ENCODE measurements around the gene TMPRSS11B. TPM values are rescaled to one million over a fixed set of nuclear protein-coding genes. Genes with fewer than 3 reads are reported as not detected.

Gene TMPRSS11B
- total and polyA plus RNA-seq, 2 experiments from 2014 or later: not detected

GRCh38 chr4:68288393-68288740 is 42.9 kb upstream of the TMPRSS11B start:
- Mint-ChIP-seq H3K27ac (no peak overlapping the region), H3K4me3 (no peak overlapping the region), H3K9me3 (peaks cover 15% of the 10 kb centered on the region), H3K27me3 (ENCODE audit: insufficient read depth, low read depth, poor library complexity) (no peaks in the 10 kb centered on the region), H3K4me1 (peaks cover 19% of the 10 kb centered on the region; the same call in 2 of the 3 replicates), H3K36me3 (ENCODE audit: low read depth) (peaks cover 13% of the 10 kb centered on the region; the same call in 1 of the 3 replicates)
- H4K20me1 ChIP-seq (replicated peaks; ENCODE audit: insufficient read depth): no peaks in the 10 kb centered on the region
- H3K79me2 ChIP-seq (replicated peaks; ENCODE audit: insufficient read depth): no peaks in the 10 kb centered on the region
- no peaks in the 10 kb centered on the region for H3K27me3 ChIP-seq (ENCODE audit: insufficient read depth)
- no peak overlapping the region for H3K4me3 ChIP-seq
- H3K9me2 ChIP-seq (ENCODE audit: insufficient read depth): no peaks in the 10 kb centered on the region
- no peak overlapping the region for H3K4me2 ChIP-seq
- TF ChIP-seq EZH2 (IDR thresholded peaks at IDR 0.05; ENCODE audit: low read depth, unreplicated experiment): no peak
- no peak for TF ChIP-seq CREB1 (CRISPR knock-in tag; IDR thresholded peaks at IDR 0.05; ENCODE audit: low read depth)
- no peak for TF ChIP-seq REST (IDR thresholded peaks at IDR 0.05; ENCODE audit: unreplicated experiment)
- no peak for TF ChIP-seq ZNF331 (CRISPR knock-in tag; IDR thresholded peaks at IDR 0.05; ENCODE audit: low read depth)
- TF ChIP-seq NANOG (IDR thresholded peaks at IDR 0.05; ENCODE audit: borderline replicate concordance): no peak
- no peak for TF ChIP-seq EZH2phosphoT487 (IDR thresholded peaks at IDR 0.05; ENCODE audit: unreplicated experiment)
- no peak for TF ChIP-seq JUNB (IDR thresholded peaks at IDR 0.05; ENCODE audit: unreplicated experiment)
- no peak for TF ChIP-seq CTCF (conservative IDR thresholded peaks at IDR 0.05; ENCODE audit: low read depth in 2 of 2)
- no peak for TF ChIP-seq ZNF114 (CRISPR knock-in tag; IDR thresholded peaks at IDR 0.05)
- TF ChIP-seq ZNF462 (CRISPR knock-in tag; IDR thresholded peaks at IDR 0.05): no peak
- no peak for TF ChIP-seq POLR2AphosphoS5 (IDR thresholded peaks at IDR 0.05; ENCODE audit: low read depth)
- peak overlapping the region; percentile 70 for H2AFZ ChIP-seq
- H3K36me3 ChIP-seq (ENCODE audit: insufficient read depth): no peaks in the 10 kb centered on the region
- H3K4me1 ChIP-seq (ENCODE audit: insufficient read depth): peaks cover 15% of the 10 kb centered on the region
- DNase-seq (ENCODE audit: low spot score): no peak
- peak; percentile 46; the same call in 2 of the 3 replicates for ATAC-seq
- H3F3A ChIP-seq (replicated peaks; ENCODE audit: low read depth): no peaks in the 10 kb centered on the region
- H3K27ac ChIP-seq (ENCODE audit: low read depth): no peak overlapping the region

All from GM23338 (cell line).